NCI-H187 treated with DMSO at 0.1 percent for 48 hours (cell line): Measurements from ENCODE around the gene PPIF.

Experiments used
- DNase-seq: peaks from one replicate; lab custom pipeline; 2025; lab: John Stamatoyannopoulos, UW

PPIF gene

DNA sequence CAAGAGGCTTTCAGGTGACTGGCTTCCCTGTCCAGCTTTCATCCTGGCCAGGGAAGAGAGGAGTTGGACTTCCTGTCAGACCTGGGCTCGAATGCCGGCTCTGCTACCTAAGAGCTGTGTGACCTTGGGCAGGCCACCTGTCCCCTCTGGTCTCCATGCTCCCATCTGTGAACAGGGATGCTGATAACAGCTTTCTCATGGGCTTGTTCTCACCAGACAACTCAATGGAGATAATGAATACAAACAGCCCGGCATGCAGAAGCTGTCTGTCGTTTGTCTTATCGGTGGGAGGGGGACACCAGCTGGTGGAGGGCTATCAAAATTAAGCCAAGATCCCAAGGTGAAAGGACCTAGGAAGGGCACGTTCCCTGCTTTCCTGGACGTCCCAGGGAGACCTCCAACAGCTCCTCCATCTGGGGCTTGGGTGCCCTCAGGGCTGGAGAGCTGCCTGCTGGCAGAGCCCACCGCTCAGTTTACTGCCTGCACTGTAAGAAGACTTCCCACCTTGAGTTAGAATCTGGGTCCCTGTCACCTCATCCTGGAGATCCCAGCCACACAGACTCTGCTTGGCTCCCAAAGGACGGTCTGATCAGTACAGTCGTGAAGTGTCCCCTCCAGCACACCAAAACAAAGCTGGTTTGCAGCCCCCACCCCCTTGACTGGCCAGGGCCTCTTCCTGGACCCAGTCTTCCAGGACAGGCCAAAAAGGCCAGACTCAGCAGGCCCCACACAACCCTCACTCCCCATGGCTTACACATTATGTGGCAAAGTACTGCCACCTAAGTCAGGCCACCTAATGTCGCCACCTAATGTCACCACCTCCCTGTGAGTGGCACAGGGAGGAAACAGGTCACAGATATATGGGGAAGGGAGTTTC is 40.9 kb downstream of the PPIF start:
- DNase-seq = no peak

GRCh38 chr10:79390057-79390456 is 42.8 kb downstream of the PPIF start:
- no peak for DNase-seq

DNA sequence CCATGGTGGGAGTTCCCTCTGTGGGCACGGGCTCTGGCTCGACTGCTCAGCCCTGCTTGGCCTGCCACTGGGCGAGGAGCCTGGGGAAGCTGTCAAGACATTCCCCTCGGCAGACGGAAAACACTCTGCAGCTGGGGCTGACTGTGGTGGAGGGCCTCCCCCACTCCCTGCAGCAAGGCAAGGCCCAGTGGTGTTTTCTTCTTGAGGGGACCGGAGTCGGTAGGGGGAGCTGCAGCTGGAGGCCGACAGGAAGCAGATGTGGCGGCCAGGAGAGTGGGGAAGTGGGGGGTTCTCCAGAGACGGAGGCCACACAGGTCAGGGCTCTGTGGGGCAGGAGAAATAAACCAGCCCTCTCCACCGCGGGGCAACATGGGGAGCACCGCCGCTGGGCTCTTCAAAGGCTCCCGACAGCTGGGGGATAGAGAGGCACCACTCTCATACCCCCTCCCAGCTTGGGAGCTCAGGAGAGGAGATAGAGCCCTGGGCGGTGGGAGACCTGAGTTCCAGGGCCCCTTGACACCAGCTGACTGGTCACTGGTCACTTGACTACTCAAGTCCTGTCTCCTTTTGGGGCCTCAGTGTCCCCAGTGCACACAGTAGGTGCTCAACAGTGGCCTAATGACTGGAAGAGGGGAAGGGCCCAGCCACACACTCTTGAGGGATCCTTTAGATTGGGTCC is 43.4 kb downstream of the PPIF start:
- no peak for DNase-seq

- DNase-seq = no peak
Measured at GRCh38 chr10:79391231-79392019, 44.2 kb downstream of the PPIF start.

GRCh38 chr10:79392020-79392398 is 44.7 kb downstream of the PPIF start:
- DNase-seq = no peak

- no peak for DNase-seq
Measured at GRCh38 chr10:79392506-79393176, 45.4 kb downstream of the PPIF start.

DNA sequence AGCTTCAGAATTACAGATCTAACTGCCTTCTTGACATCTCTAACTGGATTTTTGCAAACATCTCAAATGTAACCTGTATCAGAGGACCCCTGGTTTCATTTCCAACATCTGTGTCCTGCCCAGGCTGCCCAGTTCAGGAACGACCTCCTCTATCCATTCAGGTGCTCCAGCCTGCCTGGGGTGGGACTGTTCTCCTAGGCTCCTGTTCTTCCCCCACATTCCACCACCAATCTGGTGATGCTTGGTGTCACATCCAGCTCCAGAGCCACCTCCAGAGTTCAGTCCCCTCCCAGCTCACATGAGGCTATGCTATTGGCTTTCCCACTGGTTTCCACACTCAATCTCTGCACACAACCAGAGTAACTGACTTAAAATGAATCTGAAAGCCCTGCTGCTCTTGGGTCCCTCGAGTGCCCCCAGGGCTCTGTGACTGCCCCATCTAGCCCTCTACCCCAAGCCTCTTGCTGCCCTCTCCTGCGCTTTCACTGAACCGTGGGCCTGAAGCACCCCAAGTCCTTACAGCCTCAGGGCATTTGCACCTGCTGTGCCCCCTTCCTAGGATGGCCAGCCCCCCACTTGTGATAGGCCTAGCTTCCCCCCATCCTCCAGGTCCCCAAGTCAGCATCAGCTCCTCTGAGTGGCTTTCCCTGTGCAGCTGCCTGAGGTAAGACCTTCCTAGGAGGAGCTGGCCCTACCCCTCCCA is 46.1 kb downstream of the PPIF start:
- no peak for DNase-seq

DNA sequence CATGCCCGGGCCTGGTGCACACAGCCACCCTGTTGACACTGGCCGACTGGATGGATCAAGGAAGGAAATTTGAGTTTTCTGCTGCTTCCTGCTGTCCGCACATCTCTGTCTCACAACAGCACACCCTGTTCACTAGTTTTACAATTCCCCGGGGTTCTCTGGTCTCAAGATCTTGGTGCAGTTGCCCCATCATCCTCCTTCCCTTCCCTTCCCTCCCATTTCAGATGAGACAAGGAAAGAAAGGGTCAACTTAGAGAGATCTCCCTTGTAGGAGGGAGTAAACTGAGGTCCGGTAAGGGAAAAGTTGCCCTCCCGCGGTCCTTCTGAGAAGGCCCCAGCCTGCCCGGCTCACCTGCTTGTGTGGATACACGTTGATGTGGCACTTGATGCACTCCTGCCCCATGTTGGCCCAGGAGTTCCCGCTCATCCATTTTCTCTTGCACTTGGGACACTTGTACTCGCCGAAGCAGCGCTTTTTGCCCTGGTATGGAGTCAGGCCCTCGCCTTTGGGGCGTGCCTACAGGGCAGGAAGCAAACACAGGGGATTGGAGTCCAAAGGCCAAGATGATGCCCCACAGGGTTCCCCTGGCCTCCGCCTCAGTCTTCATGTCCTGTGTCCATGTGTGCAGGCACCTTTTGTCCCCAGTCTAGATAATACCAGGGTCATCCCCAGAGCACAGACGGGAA is 46.8 kb downstream of the PPIF start:
- no peak for DNase-seq

DNA sequence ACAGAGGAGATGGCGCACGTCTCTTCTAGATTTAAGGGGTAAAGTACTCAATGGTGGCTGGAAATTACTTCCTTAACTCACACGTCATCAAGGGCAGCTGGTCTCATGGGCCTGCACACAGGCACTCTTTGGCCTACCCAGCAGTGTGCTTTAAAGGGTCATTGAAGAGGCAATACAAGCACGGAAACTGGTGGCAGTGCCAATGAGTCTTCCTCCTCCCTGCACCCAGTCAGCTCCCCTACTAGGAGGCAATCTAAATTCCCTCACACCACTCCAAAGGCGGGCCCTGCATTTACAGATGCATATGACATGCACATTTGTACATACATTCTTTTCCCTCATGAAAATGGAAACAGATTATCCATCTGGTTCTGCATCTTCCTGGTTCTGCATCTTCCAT is 47.4 kb downstream of the PPIF start:
- DNase-seq = no peak

DNA sequence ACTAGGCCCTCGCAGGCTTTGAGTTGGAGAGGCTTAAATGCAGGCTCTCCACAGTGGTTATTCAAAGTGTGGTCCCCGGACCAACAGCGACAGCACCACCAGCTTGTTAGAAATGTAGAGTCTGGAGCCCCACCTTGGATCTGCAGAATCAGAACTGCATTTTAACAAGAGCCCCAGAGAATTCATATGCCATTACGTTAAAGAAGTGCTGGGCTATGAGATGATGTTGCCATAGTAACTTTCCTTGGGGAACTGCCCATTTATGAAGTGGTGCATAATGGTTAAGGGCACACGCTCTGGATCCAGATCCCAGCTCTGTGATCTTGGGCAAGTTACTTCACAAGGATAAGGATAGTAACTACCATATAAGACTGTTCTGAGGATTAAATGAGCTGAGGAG is 49.3 kb downstream of the PPIF start:
- no peak for DNase-seq

DNA sequence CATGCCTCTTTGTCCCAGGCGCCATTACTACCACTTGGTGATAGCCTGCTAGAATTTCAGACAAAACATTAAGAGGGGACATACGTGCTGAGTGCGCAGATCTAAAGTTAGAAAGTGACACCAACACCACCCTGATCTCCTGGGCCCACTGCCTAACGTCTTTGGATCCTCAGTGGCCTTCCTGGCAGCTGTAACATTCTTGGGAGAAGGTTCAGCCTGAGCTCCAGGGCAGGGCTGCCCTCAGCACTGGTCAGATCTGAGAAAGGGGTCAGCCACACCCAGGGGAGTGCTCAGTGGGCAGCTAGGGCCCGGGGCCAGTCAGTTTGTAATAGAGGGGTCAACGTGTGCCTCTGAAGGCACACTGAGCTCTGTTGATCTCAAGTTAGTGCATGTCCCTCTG is 49.8 kb downstream of the PPIF start:
- no peak for DNase-seq

DNA sequence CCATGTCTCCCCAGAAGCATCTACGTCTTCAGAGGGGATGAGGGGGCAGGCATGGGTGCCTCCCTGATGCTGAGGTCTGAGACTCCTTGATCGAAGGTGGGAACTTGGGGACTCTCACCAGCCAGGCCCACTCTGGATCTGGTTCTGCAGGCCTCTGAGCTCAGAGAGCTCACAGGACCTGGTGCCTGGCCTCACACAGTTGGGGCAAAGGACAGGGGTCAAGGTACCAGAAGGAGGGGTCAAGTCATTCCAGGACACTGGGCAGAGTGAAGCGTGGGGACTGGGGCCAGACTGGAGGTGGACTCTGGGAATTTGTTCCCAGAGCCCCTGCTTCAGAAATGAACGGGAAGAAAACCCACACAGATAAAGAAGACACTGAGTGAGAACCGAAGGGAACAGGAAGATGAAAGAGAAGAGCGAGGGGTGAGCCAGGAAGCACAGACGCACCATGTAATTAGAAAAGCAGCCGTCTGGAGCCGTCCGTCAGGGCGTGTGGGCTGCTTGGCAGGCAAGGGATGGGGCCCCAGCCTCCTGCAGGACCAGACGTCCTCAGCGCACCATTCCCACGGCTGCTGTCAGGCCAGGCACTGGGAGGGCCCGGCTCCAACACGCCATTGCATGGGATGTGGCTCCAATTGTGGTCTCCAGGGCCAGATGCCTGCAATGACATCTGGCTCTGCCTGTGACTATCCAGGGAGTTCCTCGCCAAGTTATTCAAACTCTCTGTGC is 50.5 kb downstream of the PPIF start:
- no peak for DNase-seq

GRCh38 chr10:79398642-79399041 is 51.4 kb downstream of the PPIF start:
- DNase-seq = no peak

DNA sequence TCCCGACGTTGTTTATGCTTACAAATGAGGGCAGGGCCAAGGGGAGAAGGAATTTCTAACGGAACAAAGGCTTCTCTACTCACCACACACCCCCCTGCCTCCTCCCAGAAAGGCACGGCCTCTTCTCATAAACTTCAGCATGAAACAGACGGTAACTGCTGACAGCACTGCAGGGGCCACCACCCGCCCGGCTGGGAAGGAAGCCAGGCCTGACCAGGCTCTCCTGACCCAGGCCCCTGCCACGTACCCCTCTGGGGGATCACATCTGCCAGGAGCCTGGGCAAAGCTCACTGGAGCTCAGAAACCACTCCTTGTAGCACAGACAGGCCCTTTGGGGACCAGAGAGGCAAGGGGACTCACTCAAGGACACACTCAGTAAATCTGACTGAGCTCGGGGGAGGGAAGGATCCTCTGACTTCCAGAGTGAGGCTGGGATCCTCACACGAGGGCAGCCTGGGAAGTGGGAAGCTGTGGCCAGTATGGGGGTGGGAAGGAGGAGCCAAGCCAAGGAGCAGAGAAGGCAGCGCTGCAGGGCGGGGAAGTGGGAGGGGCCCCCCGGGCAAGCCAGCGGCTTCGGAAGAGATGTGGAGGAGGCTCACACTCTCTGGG is 52.1 kb downstream of the PPIF start:
- no peak for DNase-seq

DNA sequence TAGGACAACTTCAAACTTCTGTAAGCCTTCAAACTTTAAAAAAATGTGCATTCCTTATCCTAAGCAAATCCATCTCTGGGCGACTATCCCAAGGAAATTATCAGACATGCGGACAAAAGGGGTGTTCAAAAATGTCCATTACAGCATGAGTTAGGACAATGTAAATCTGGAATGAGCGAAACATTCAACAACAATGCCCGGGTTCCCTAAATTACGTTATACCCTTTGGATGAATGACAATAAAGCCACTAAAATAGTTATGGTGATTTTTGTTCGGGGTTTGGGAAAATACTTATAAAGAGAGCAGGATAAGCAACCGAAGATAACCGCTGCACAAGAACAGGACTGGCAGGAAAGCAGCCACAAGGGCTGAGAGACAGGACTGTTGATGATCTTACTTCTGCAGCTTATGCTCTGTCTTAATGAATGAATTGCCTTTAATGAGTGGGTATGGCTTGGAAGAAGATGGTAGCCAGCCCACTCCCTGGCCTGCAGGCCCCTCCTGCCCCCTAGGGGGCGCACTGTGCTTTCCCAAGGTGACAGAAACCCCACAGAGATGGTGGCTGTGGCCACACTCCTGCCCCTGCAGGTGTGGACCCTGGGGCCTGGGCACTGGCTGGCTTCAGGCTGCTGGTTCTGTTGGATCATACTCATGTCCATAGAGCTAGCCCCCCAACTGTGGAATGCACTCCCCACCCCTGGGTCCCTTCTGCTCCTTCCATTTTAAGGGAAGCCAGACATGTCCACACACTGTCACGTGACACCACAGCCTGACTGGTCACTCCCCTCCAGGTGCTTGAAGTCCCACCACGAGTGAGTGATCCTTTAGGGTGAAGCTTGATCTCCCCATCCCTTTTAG is 53.1 kb downstream of the PPIF start:
- DNase-seq = no peak

DNA sequence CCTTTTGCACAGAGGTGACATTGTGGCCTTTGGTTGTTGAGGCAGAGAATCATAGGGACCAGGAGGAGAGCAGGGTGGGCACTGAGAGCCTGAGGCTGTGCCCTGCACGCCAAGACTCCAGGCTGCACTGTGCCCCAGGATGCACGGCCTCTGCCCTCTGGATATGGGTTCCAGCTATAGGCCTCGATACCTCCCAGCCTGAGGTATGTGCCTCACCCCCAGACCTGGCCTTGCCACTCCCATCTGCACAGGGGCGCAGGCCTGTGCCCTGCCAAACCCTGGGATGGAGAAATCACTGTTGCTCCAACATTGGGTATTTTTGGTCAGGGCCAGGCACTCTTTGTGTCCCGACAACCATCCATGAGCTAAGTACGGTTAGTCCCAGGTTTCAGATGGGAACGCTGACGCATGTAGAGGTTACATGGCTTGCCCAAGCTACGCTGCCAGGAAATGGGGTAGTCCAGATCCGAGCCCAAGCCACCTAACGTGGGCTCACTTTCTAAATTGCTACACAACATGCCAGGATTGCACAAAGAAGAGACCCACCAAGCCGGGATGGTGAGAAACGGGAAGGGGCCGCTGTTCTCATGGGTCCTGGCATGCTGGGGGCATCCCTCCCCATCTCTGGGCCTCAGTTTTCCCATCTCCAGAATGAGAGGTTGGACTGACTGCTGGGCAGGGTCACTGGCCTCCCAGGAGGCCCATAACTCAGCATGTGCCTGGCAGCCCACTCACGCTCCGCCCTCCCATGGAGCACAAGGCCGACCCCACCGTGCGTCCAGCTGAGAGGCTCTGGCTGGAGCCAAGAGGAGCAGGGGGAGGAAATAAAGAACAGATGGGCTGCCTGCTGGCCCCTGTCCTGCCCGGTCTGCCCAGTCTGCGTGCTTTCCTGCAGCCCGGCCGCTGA is 54.0 kb downstream of the PPIF start:
- no peak for DNase-seq

DNA sequence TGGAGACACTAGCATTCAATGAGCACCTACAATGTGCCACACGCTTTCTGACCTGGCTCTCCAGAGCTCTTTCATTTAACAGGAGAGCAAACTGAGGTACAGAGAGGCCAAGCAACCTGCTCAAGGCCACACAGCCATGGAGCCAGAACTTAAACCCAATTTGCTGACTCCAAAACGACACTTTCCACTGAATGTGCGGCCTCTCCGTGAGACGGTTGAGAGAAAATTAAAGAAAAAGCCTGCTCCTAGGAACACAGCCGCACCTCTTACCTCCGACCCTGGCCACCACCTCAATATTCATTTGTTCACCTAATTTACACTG is 55.3 kb downstream of the PPIF start:
- no peak for DNase-seq

DNA sequence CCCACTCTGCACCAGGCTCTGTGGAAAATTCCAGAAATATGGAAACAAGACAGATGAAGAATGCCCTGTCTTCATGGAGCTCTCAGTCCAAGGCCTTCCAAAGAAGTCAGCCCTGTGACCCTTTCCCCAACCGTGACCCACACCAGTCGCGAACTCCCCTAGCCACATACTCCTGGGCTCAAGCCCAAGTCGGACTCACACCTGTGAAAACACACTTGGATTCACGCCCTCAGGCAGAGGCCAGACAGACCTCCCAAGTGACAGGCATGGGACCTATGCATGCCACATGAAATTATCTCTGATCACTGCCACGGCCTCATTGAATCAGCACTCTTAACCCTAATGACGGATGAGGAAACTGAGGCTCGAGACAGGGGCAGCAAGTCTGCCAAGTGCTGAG is 55.7 kb downstream of the PPIF start:
- no peak for DNase-seq
